NCI-H69 (cell line): Measurements from ENCODE around the gene PDLIM4.

Source experiments
- DNase-seq: peaks from one replicate; lab custom pipeline; 2025; lab: John Stamatoyannopoulos, UW

PDLIM4 gene

GRCh38 chr5:132227485-132228240, 29.8 kb upstream of the PDLIM4 start, which contains the start of gene P4HA2:
P4HA2 (minus strand) TSS chr5:132227853; CDS start chr5:132218626, 9,227 bp downstream.
- peak; percentile 94 for DNase-seq

DNA sequence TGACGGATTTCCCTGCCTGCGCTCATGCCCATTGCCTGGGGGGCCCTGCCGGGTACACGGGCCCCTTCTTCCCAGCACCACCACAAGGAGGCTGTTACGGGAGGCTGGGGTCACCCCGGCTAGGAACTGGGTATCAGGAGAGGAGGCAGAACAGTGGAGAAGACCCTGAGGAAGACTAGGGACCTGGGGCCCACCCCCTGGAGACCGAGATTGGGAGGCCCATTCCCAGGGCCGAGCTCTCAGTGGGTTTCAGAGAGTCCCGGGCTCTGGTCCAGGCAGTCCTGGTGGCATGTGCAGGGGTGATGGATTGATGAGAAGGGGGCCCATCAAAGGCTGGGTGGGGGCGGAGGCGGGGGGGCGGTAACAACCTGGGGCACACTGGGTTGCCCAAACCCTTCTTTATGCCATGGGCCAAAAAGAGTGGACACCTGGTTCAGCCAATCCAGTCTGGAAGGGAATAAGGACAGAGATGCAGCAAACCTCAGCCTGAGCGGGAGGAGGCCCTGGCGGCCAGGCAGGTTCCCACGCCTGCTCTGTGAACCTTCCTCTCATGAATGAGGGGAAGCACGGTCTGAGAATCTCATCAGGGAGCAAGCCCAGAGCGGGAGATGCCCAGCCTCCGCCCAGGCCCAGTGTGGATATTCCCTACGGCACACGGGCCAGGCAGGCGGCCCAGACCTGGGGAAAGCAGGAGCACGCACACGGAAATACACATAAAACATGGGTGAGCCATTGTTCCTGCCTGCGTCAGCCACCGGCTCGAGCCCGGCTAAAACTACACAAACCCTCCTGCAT, 29.1 kb upstream of the PDLIM4 start:
- no peak for DNase-seq

- no peak for DNase-seq
Measured at GRCh38 chr5:132229236-132229635, 28.3 kb upstream of the PDLIM4 start.

DNA sequence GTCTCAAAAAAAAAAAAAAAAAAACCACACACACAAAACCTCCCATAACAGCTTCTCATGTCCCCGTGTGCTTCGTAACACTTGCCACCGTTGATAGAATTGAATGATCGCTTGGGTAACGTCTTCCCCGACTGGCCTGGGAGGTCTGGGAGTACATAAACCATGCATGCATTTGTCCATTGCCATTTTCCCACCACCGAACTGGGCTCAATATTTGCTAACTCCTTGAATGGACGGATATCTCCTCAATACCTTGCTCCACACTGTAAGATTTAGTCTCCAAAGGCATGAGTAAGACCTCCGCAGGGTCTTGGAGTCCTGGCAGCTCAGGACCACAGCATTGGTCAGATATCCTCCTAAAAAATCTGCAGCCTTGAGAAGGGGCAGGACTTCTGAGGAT, 26.6 kb upstream of the PDLIM4 start:
- no peak for DNase-seq

DNA sequence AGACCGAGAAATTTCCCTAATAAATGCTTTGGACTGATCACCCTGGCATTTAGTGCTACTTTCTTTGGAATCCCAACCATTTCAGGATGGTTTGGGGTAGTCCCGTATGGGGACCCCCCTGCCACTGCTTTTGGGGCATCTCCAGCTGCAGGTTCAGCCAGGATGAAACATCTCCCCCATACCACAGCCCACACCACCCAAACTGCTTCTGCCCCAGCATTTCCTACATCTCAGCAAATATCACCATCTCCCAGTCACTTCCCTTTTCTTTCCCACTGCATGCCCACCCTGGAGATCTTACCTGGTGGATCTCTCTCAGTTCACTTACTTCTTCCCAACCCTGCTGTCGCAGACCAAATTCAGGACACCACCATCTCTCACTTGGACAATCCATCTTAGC, 25.0 kb upstream of the PDLIM4 start:
- DNase-seq, result no peak

DNA sequence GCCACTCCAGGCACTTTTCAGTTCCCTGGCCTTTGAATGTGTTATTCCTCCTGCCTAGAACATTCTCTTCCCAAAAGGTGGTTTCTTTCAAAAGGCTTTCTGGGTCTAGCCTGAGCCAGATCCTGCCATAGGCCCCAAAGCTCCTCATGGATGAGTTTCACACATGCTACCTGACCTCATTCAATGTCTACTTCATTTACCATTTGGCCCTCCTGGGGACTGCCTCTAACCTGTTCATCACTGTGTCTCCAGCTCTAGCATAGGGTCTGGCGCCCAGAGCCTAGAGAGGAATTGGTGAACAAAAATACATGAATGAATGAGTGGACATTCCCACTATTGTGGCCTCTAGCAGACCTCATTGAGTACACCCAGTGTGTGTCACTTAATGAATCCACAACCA, 24.4 kb upstream of the PDLIM4 start:
- no peak for DNase-seq

DNA sequence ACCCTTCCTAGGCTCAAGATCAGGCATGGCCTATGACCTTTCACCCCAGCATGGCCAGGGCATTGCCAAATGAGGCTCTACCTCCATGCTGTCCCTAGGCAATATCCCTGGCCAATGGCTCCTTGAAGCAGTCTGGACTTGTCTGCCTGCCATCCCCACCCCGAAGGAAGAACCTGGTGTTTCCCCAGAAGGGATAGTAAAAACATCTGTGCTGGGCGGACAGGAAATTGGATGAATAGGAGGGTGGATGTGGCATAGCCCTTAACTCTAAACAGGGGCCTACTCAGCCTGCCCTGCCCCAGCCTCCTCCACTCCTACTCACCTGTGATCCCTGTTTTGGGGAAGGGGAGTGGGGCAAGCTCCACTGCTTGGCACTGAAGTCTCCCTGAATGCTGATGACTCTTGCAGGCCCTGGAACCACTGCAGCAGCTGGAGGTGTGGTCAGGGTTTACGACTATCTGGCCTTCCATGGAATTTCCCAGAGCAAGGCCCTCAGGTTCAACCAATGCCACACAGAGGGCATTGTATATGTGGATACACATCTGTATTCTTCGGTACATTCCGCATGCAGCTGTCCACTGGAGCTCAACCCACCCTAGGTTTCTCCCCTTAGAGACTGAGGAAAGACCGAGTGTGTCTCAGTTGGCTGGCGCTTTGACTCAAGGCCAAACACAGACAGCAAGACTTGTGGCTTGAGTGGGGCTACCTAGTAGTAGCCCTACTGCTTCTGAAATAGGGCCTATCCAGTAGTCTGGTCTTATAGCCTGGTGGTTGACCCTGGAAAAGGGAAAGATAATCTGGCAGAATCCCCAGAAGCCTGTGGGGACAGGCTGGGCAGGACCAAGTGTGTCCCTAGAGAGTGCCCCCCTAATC, 23.4 kb upstream of the PDLIM4 start:
- no peak for DNase-seq

- DNase-seq, result no peak
Measured at GRCh38 chr5:132234684-132235062, 22.8 kb upstream of the PDLIM4 start.

DNA sequence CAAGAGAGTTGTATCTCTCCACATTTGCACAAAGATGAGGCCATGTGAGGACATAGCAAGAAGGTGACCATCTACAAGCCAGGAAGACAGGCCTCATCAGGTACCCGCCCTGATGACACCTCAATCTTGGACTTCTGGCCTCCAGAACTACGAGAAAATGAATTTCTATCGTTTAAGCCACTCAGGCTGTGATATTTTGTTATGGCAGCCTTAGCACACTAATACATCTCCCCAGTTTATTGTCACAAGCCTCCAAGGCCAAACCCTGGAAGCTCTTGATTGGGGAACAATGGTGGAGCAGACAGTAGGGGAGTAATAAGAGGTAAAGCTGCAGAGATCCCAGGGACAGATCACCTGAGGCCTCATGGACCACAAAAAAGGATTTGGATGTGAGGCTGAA, 22.2 kb upstream of the PDLIM4 start:
- DNase-seq, result no peak

DNA sequence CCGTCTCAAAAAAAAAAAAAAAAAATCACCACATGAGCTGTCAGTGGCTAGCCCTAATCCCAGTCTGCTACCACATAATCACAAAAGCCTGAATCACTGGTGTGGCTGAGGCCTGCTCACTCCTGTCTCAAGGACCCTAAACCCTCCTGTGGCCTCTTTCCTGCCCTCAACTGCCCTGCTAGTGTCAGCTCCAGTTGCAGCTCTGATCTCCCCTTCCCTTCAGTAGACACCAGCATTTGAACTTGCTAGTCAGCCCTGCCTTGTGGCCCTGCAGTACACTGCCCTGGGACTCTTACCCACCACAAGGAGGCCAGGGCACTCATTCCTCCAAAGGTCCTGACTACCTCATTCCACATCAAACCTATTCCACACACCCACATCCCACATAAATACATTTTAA, 20.4 kb upstream of the PDLIM4 start:
- DNase-seq, result no peak

- no peak for DNase-seq
Measured at GRCh38 chr5:132237670-132238069, 19.8 kb upstream of the PDLIM4 start.

DNA sequence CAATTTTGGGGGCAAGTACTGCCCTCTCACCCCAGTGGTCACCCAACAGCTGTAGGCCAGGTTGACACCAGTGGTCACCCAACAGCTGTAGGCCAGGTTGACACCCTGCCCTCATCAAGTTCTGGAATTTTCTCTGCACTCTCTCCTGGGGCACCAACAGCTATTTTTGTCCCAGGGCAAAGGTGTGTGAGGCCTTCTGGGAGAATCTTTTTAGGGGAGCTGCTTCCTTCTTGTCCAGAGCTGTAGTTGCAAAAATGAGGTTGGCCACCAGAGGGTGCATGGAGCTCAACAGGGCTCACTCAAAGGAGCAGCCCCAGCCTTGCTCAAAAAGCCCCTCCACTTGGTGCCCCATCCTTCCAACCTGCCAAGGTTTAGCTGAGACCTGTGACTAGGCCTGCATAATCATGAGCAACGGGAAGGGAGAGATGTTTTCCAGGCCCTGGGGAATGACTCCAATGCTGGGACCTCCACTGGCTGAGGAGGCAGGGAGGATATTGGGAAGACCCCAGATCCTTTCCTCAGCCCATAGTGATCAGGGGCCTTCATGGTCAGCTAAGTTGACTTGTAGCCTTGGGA, 19.2 kb upstream of the PDLIM4 start:
- peak; percentile 62 for DNase-seq

DNA sequence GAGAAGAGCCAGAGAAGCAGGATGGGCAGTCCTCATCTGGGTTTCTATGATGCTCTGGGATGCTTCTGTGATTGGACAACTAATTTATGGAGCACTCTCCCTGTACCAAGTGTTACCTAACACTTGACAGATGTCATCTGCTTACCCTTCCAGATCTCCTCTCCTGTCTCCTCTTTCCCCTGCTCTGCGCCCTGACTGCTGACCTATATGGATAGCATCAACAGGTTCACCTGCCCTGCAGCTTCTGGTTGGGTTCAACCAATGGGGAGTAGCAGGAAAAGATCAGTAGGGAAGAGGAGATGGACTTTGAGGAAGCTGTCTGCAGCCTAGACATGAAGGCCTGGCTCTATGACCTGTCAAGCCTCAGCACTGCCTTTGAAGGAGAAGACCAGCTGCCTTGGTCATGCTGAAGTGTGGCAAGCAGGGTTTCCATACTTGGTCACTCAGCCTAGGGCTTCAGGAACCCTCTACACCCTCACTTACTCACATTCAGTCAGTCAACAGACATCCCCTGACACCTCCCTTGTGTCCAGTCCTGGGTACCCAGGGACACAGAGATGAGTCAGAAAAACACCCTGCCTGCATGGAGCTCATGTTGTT, 18.5 kb upstream of the PDLIM4 start:
- no peak for DNase-seq

DNA sequence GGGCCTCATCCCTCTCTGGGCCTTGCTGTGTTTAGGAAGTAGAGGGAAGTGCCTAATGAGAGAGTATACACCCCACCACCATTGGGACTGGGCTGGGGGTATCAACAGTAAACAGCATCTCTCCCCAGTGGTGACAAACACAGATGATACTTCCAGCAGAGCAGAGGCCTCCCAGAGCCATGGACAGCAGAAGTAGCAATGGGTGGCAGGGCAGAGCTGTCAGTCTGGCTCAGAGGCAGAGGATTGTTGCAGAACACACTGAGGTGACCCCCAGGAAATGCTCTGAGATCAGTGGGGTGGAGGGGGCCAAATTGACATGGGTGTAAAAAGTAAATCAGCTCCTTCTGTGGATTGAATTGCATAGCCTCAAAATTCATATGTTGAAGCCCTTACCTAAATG, 17.7 kb upstream of the PDLIM4 start:
- no peak for DNase-seq

- no peak for DNase-seq
Measured at GRCh38 chr5:132243366-132243977, 14.0 kb upstream of the PDLIM4 start.

GRCh38 chr5:132245593-132245992, 11.9 kb upstream of the PDLIM4 start:
- peak; percentile 39 for DNase-seq

DNA sequence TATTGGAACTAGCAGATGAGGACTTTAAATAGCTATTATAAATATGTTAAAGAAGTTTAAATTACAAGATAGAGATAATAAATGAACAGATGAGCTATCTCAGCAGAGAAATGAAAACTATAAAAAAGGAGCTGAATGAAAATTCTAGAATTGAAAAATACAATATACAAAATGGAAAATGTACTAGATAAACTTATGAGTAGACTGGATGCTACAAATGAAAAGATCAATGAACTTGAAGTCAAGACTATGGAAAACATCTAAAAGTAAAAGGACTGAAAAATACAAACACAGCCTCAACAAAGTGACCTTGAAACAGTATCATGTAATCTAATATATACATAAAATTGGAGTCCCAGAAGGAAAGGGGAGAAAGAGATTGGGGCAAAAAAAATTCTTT, 10.7 kb upstream of the PDLIM4 start:
- DNase-seq, result no peak

GRCh38 chr5:132250547-132250946, 6.9 kb upstream of the PDLIM4 start:
- no peak for DNase-seq

GRCh38 chr5:132251220-132251725, 6.2 kb upstream of the PDLIM4 start:
- no peak for DNase-seq

DNA sequence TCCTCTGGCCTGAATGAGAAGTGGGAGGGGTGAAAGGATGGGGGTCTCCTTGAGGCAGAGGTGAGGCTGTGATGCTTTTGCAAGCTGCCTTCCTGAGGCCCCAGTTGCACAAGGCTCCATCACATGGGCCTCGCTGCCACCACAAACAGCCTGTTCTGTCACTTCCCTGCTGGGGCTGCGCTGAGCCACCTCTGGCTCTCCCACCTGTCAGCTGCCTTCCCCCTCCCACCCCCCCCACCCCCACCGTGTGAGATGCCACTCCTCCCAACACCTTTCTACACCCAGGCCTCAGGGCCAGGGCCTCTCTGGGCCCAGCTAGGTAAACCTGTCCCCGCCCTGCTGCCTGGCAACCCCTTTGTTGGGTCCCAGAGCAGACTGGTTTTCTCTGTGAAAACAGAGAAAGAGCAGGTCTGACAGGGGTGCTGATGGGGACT, 4.5 kb upstream of the PDLIM4 start:
- DNase-seq, result peak; percentile 85
